Activated T-cell treated with anti-CD3 and anti-CD28 coated beads for 1 hour (primary cell): ENCODE measurements around the gene ACACA.
"Not testable (repeated sequence)": the region's sequence is repeated elsewhere in the genome, so short reads cannot be mapped to it uniquely, and the experiment has no call there.

ENCODE experiments used
- DNase-seq: peaks from one replicate; pipeline ENCODE4 v3.0.0-alpha.2; 2020; ENCODE audit warnings: low read depth

Gene ACACA

GRCh38 chr17:37406635-37407461, at the start of gene ACACA, which contains the start of gene TADA2A:
ACACA (minus strand) TSS chr17:37406836; CDS start chr17:37406299, 537 bp downstream.
TADA2A (plus strand) TSS chr17:37406886; CDS start chr17:37411366, 4,480 bp downstream.
- DNase-seq: peak; percentile 61

- DNase-seq: no peak
Observed at GRCh38 chr17:37450112-37450511, 43.5 kb upstream of the ACACA start.

GRCh38 chr17:37447641-37448040, 41.0 kb upstream of the ACACA start:
- DNase-seq: no peak

GRCh38 chr17:37446027-37446426, 39.4 kb upstream of the ACACA start:
- DNase-seq: no peak

GRCh38 chr17:37441369-37442014, 34.9 kb upstream of the ACACA start:
- not testable (repeated sequence) for DNase-seq

GRCh38 chr17:37440424-37440823, 33.8 kb upstream of the ACACA start:
- DNase-seq: no peak

- no peak for DNase-seq
Observed at GRCh38 chr17:37438141-37438540, 31.5 kb upstream of the ACACA start.

GRCh38 chr17:37432671-37433070, 26.0 kb upstream of the ACACA start:
- DNase-seq: no peak

- no peak for DNase-seq
Observed at GRCh38 chr17:37430051-37430627, 23.5 kb upstream of the ACACA start.

- DNase-seq: no peak
Observed at GRCh38 chr17:37429453-37429852, 22.8 kb upstream of the ACACA start.

GRCh38 chr17:37429039-37429438, 22.4 kb upstream of the ACACA start:
- no peak for DNase-seq

- no peak for DNase-seq
Observed at GRCh38 chr17:37425268-37425667, 18.6 kb upstream of the ACACA start.

- no peak for DNase-seq
Observed at GRCh38 chr17:37422971-37423625, 16.5 kb upstream of the ACACA start.

- no peak for DNase-seq
Observed at GRCh38 chr17:37417852-37418251, 11.2 kb upstream of the ACACA start.

- DNase-seq: no peak
Observed at GRCh38 chr17:37413875-37414519, 7.4 kb upstream of the ACACA start.

GRCh38 chr17:37410357-37410756, 3.7 kb upstream of the ACACA start:
- no peak for DNase-seq

- not testable (repeated sequence) for DNase-seq
Observed at GRCh38 chr17:37408145-37408479, 1.5 kb upstream of the ACACA start.

- DNase-seq: no peak
Observed at GRCh38 chr17:37405955-37406634, 541 bp downstream of the ACACA start.

- not testable (repeated sequence) for DNase-seq
Observed at GRCh38 chr17:37405522-37405921, 1.1 kb downstream of the ACACA start.

- no peak for DNase-seq
Observed at GRCh38 chr17:37400505-37400904, 6.1 kb downstream of the ACACA start.

- no peak for DNase-seq
Observed at GRCh38 chr17:37399265-37399803, 7.3 kb downstream of the ACACA start.
